Head of caudate nucleus (tissue), 42 donors: ENCODE results near the gene SETD1A.
A peak's percentile ranks its signal among the peaks of the same experiment; 100 is the strongest.

Source experiments
- DNase-seq, 42 donors: peaks; one replicate each; pipeline versions ENCODE4 v3.0.0 to v3.0.0-alpha.2; 2020 to 2021; ENCODE audit warnings: mixed read lengths in 7 of 42
- intact Hi-C: fragments of 100-400 bp; cut with DNase I; formaldehyde crosslinking; loops from one replicate; pipeline ENCODE4 v1.15.0; 2022

SETD1A gene

DNA sequence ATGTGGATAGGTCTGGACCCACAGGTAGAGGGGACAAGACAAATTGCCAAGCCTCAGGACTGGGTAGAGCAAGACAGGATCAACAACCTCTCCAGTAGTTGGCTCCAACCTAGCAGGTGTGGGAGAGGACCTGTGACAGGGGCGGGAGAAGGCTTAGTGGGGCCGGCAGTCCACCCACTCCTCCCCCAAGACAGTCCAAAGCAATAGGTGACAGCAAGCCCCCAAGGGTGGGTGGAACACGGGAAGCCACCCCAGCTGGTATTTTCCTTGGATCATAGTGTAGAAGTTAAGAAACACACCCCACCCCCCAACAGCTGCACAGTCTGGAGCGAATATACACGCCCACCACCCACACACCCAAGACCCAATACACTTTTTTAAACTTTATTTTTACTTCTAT, 71.7 kb downstream of the SETD1A start:
- DNase-seq, result no peak
- intact Hi-C loops, result no loop called here

DNA sequence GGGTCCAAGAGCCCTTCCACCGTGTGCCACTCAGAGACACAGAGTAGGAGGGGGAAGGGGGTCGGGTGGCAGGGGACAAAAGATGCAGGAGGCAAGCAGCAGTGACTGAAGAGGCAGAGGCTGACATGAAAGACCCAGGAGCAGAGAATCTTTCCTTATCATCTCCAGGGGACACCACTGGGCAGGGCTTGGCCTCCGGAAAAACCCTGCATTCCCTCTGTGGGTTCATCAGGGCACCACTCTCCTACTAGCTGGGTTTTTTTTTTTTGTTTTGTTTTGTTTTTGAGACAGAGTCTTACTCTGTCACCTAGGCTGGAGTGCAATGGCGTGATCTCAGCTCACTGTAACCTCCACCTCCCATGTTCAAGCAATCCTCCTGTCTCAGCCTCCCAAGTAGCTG, 73.7 kb downstream of the SETD1A start:
- DNase-seq, result no peak
- intact Hi-C loops, result loop anchor here (5.0 to 10.0 kb wide), 2 partner anchors 41 to 46 kb away; partner anchors contain the start of genes HSD3B7, ZNF646 and ZNF668

- DNase-seq, result peak; percentile 95 to 100 (median 98)
- intact Hi-C loops, result loop anchor here (5.0 to 10.0 kb wide), 2 partner anchors 39 to 48 kb away; partner anchors contain the start of genes HSD3B7, ZNF646 and ZNF668
Observed at GRCh38 chr16:31032736-31033708, 75.5 kb downstream of the SETD1A start, which contains the start of gene STX4. TSS of gene STX4 (plus strand) at chr16:31033558. CDS start at chr16:31033806, 248 bp downstream.

- intact Hi-C loops, result loop anchor here (5.0 to 10.0 kb wide), 2 partner anchors 38 to 49 kb away; partner anchors contain the start of genes HSD3B7, ZNF646 and ZNF668
- DNase-seq, result peak; percentile 88 to 97 (median 94)
Observed at GRCh38 chr16:31033709-31034492, 76.3 kb downstream of the SETD1A start.
